SIG-M5 treated with dmso at 0.1 percent for 504 hours (cell line): ENCODE data around the gene NRXN3.
A peak's percentile ranks its signal among the peaks of the same experiment; 100 is the strongest.
"Not testable (repeated sequence)": the region's sequence is repeated elsewhere in the genome, so short reads cannot be mapped to it uniquely, and the experiment has no call there.

Experiments used
- DNase-seq: peaks from one replicate; lab custom pipeline; 2025; ENCODE audit not compliant: unreplicated experiment; lab: John Stamatoyannopoulos, UW

The NRXN3 gene

GRCh38 chr14:78401866-78402265 lies 231.7 kb downstream of the NRXN3 start:
- DNase-seq: no peak

GRCh38 chr14:78403278-78403815 lies 233.2 kb downstream of the NRXN3 start:
- DNase-seq: no peak

GRCh38 chr14:78405079-78405856 lies 235.1 kb downstream of the NRXN3 start:
- DNase-seq: no peak

DNA sequence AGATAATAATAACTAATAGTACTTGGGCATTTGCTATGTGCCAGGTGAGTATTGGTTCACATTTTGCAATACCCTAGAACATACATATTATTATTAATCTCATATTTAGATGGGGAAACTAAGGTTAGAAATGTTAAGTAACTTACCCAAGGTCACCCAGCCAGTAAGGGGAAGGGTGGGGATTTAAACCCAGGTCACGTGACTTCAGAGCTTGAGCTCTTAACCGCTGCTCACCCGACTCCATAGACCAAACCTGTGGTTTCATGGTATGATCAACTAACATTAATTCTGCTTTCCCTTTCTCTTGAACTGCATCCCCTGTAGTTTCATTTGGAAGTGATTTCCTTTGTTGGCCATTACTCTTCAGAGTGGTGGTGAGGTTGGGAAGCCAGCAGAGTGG lies 242.3 kb downstream of the NRXN3 start:
- DNase-seq: no peak

- no peak for DNase-seq
These were observed 244.0 kb downstream of the NRXN3 start for GRCh38 chr14:78414172-78414571.

- DNase-seq: no peak
These were observed 247.4 kb downstream of the NRXN3 start for GRCh38 chr14:78417532-78417931.

- no peak for DNase-seq
These were observed 254.1 kb downstream of the NRXN3 start for GRCh38 chr14:78424311-78424710.

- no peak for DNase-seq
These were observed 255.2 kb downstream of the NRXN3 start for GRCh38 chr14:78425330-78425729.

DNA sequence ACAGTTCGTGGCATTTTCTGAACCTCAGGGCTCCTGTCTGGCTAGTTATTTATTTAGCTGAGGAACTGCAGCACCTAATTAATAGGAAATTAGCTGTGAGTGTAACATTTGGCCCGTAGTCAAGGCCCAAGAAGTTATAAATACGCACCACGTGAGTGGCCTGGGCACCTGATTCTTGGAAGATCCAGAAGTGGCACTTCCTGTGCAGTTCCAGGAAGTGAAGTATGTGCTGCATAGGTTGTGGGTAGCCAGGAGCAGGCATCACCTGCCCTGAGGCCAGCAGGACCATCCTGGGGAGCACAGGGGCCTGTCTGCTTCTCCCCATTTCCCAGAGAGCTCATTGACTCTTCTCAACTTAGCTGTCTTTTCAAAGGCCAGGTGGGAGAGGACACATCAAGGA lies 255.6 kb downstream of the NRXN3 start:
- DNase-seq: no peak

- DNase-seq: no peak
These were observed 261.9 kb downstream of the NRXN3 start for GRCh38 chr14:78432046-78432445.

GRCh38 chr14:78437448-78437847 lies 267.3 kb downstream of the NRXN3 start:
- not testable (repeated sequence) for DNase-seq

DNA sequence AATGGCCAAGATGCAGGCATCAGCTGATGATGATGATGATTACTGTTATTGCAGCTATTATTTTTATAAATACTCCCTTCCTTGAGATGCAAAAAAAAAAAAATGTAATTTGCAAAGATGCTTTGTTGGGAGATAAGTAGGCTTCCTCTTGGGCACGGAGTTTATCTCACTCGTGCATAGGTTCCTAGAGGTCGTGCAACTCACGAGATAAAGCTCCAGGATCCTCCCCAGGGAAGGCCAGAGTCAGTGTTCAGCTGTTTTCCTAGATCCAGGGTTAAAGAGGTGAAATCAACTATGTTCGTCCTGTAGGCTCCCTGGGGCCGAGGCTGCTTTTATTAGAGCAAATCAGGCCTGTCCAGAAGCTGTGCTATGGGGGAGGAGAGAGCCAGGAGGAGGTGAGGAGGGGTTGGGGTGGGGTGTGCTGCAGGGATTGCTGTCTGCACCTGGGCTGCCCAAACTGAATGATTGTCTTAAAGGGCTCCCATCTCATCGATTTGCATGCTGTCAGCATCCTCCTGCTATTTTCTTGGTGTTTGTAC lies 270.3 kb downstream of the NRXN3 start:
- no peak for DNase-seq

- no peak for DNase-seq
These were observed 273.7 kb downstream of the NRXN3 start for GRCh38 chr14:78443834-78444233.

DNA sequence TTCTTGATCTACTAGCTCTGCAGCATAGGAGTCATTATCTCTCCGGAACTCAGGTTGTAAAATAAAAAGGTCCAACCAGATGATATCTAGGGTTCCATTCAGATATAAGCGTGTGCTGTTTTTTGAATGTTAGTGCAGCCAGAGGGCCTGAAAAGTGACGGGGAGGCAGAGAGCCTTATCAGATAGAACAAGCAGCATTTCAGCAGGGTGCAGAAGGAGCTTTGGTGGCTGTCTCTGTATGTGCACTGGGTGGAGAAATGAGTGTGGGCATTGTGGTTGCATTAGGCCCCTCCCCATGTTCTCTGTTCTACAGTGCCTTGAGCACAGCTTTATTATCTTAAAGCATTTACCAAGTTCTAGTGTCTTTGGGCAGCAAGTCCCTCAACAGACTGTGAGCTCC lies 275.1 kb downstream of the NRXN3 start:
- DNase-seq: no peak

- no peak for DNase-seq
These were observed 276.6 kb downstream of the NRXN3 start for GRCh38 chr14:78446807-78447206.

DNA sequence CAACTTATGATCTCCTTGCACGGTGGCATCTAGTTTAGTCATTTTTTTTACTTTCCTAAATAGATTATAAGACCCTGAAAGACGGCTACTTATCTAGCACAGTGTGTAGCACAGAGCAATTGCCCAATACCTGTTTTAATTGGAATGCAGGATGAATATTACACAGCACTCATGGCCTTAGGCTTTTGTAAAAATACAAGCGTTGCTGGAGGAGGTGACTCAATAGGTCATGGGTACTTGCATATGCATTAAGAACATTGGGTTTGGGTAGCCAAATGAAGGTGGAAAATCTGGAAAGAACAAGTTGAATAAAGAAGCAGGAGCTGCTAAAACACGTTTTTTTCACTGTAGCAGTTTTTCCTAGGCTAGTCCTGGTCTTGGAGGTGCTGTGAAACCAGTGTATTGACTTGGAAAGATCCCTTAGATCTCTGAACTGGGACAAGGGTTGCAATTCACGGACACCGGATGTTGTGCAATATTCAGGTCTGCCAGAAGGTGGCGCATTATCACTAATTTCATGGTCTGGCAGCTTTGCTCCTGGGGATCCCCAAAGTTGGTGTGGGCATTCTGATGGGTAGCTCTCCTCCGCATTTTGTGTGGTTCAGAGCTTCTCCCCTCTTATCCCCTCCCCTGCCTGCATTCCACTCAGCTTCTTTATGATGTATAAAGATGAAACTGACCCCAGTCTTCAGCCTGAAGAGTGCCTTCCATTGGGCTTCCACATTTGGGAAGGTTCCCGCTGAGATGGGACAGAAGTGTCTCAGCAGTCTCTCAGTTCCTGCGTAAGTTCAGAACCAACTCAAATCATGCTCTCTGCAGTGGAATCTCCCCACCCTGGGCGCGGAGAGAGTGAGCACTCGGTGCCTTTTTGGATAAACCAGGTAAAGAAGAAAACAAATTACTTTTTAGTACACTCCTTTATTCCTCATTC lies 278.3 kb downstream of the NRXN3 start:
- DNase-seq: peak; percentile 19

- peak; percentile 67 for DNase-seq
These were observed 280.6 kb downstream of the NRXN3 start for GRCh38 chr14:78450669-78451318.

GRCh38 chr14:78451319-78451695 lies 281.1 kb downstream of the NRXN3 start:
- DNase-seq: peak; percentile 29

DNA sequence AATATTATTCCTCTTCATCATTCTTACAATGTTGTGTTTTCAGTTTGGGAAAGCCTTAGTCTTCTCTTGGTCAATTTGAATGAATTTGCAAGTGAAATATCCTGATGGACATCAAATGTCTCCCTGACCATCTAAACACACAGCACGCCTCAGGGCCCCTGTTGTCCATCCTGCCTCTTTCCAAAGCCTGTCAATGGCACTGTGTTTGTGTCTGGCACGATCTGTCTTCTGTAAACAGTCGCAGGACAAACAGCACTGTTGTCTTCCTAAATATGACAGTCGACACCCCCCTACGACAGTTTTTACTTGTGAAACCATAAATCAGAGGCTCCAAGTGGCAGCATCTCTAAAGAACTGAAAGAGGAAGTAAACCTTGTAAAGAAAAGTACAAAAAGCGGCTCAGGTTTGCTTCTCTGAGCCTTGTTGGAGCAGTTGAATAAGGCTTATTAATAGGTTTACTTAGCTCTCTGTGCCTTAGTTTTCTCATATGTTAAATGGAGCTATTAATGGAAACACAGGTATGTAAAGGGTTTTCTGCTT lies 285.8 kb downstream of the NRXN3 start:
- DNase-seq: peak; percentile 20

- no peak for DNase-seq
These were observed 299.8 kb downstream of the NRXN3 start for GRCh38 chr14:78469947-78470346.
